ENCODE data around the gene ASCL2. TPM values are rescaled to one million over a fixed set of nuclear protein-coding genes. Genes with fewer than 3 reads are reported as not detected.

Gene ASCL2
- total RNA-seq, 4 donors from 2014 or later: 2.3 to 14.7 (median 3.0) TPM; not detected in 1

GRCh38 chr11:2250041-2250440 lies 20.3 kb downstream of the ASCL2 start:
- no peak overlapping the region for H3K4me3 ChIP-seq
- DNase-seq: no peak
- no peak overlapping the region for H3K27ac ChIP-seq
- in situ Hi-C loops (cut with MboI; ENCODE audit: low pct_ligation_motif_present in 1 of 4, low pct_unique_long_range_greater_than_20kb in 1 of 4, low sequenced_read_pairs in 3 of 4): no loop called here
- intact Hi-C loops (cut with DNase I; ENCODE audit: low total_unique reads): no loop called here
- no peaks in the 10 kb centered on the region for H3K9me3 ChIP-seq
- no peaks in the 10 kb centered on the region for H3K36me3 ChIP-seq
- WGBS, 2 donors (ENCODE audit: low coverage in 1 of 2): 67 to 82% methylated on average over 2 to 9 of the region's 9 CpGs
- no peaks in the 10 kb centered on the region for H3K27me3 ChIP-seq
- no peaks in the 10 kb centered on the region for H3K4me1 ChIP-seq
- TF ChIP-seq CTCF (IDR thresholded peaks at IDR 0.05) (no peak), POLR2A (IDR thresholded peaks at IDR 0.05) (no peak), POLR2AphosphoS5 (IDR thresholded peaks at IDR 0.05) (no peak), EP300 (IDR thresholded peaks at IDR 0.05; ENCODE audit: low read depth) (no peak)

- TF ChIP-seq POLR2AphosphoS5 (IDR thresholded peaks at IDR 0.05): no peak
- no peak for TF ChIP-seq EP300 (IDR thresholded peaks at IDR 0.05; ENCODE audit: low read depth)
- no peak for TF ChIP-seq CTCF (IDR thresholded peaks at IDR 0.05)
- TF ChIP-seq POLR2A (IDR thresholded peaks at IDR 0.05): no peak
- H3K36me3 ChIP-seq: no peaks in the 10 kb centered on the region
- no peak overlapping the region for H3K27ac ChIP-seq
- intact Hi-C loops (cut with DNase I; ENCODE audit: low total_unique reads): no loop called here
- 80 to 87% methylated on average over 1 to 19 of the region's 20 CpGs for whole genome bisulfite sequencing, 2 donors (ENCODE audit: low coverage in 1 of 2)
- H3K27me3 ChIP-seq: no peaks in the 10 kb centered on the region
- no peak overlapping the region for H3K4me3 ChIP-seq
- H3K9me3 ChIP-seq: no peaks in the 10 kb centered on the region
- no peaks in the 10 kb centered on the region for H3K4me1 ChIP-seq
- no peak for DNase-seq
- in situ Hi-C loops (cut with MboI; ENCODE audit: low pct_ligation_motif_present in 1 of 4, low pct_unique_long_range_greater_than_20kb in 1 of 4, low sequenced_read_pairs in 3 of 4): no loop called here
Observed at GRCh38 chr11:2249189-2249916, 21.0 kb downstream of the ASCL2 start.

GRCh38 chr11:2248762-2249161 lies 21.6 kb downstream of the ASCL2 start:
- 93% methylated on average over 7 of the region's 7 CpGs; no CpG with 5 or more reads in 1 of the 2 donors for WGBS, 2 donors (ENCODE audit: low coverage in 1 of 2)
- TF ChIP-seq POLR2AphosphoS5 (IDR thresholded peaks at IDR 0.05): no peak
- DNase-seq: no peak

GRCh38 chr11:2248242-2248641 lies 22.1 kb downstream of the ASCL2 start:
- Histone ChIP-seq H3K4me1 (no peaks in the 10 kb centered on the region), H3K36me3 (no peaks in the 10 kb centered on the region), H3K27me3 (no peaks in the 10 kb centered on the region), H3K9me3 (no peaks in the 10 kb centered on the region), H3K27ac (no peak overlapping the region), H3K4me3 (no peak overlapping the region)
- intact Hi-C loops (cut with DNase I; ENCODE audit: low total_unique reads) (no loop called here), in situ Hi-C loops (cut with MboI; ENCODE audit: low pct_ligation_motif_present in 1 of 4, low pct_unique_long_range_greater_than_20kb in 1 of 4, low sequenced_read_pairs in 3 of 4) (no loop called here)
- 90% methylated on average over 10 of the region's 11 CpGs; no CpG with 5 or more reads in 1 of the 2 donors for WGBS, 2 donors (ENCODE audit: low coverage in 1 of 2)
- no peak for TF ChIP-seq CTCF (IDR thresholded peaks at IDR 0.05)
- TF ChIP-seq POLR2A (IDR thresholded peaks at IDR 0.05): no peak
- no peak for DNase-seq

More at GRCh38 chr11:2248762-2249161, 21.6 kb downstream of the ASCL2 start:
- no peaks in the 10 kb centered on the region for H3K9me3 ChIP-seq
- H3K4me3 ChIP-seq: no peak overlapping the region
- no peaks in the 10 kb centered on the region for H3K4me1 ChIP-seq
- in situ Hi-C loops (cut with MboI; ENCODE audit: low pct_ligation_motif_present in 1 of 4, low pct_unique_long_range_greater_than_20kb in 1 of 4, low sequenced_read_pairs in 3 of 4): no loop called here
- H3K27me3 ChIP-seq: no peaks in the 10 kb centered on the region
- H3K36me3 ChIP-seq: no peaks in the 10 kb centered on the region
- intact Hi-C loops (cut with DNase I; ENCODE audit: low total_unique reads): no loop called here
- no peak overlapping the region for H3K27ac ChIP-seq

- H3K9me3 ChIP-seq: no peaks in the 10 kb centered on the region
- in situ Hi-C loops (cut with MboI; ENCODE audit: low pct_ligation_motif_present in 1 of 4, low pct_unique_long_range_greater_than_20kb in 1 of 4, low sequenced_read_pairs in 3 of 4): no loop called here
- no peaks in the 10 kb centered on the region for H3K36me3 ChIP-seq
- WGBS, 2 donors (ENCODE audit: low coverage in 1 of 2): 70 to 83% methylated on average over 4 to 7 of the region's 7 CpGs
- intact Hi-C loops (cut with DNase I; ENCODE audit: low total_unique reads): no loop called here
- H3K4me3 ChIP-seq: no peak overlapping the region
- H3K27me3 ChIP-seq: peaks cover 4% of the 10 kb centered on the region
- H3K4me1 ChIP-seq: no peaks in the 10 kb centered on the region
- TF ChIP-seq POLR2A (IDR thresholded peaks at IDR 0.05) (no peak), EP300 (IDR thresholded peaks at IDR 0.05; ENCODE audit: low read depth) (no peak), CTCF (IDR thresholded peaks at IDR 0.05) (no peak), POLR2AphosphoS5 (IDR thresholded peaks at IDR 0.05) (no peak)
- no peak overlapping the region for H3K27ac ChIP-seq
- no peak for DNase-seq
Observed at GRCh38 chr11:2247496-2247895, 22.9 kb downstream of the ASCL2 start.
